HEK293 (cell line): ENCODE data around the gene FAM181A.

ENCODE experiments used
- BCL11B ChIP-seq: fragments of 450-650 bp; formaldehyde crosslinking; IDR thresholded peaks from 2 replicates; pipeline ENCODE4 v1.5.1; 2016; ENCODE audit warnings: low read depth, missing biosample characterization, missing genetic modification characterization
- EGR2 ChIP-seq: fragments of 450-650 bp; formaldehyde crosslinking; IDR thresholded peaks from 2 replicates; pipeline ENCODE4 v1.5.1; 2016; ENCODE audit warnings: low read depth, missing biosample characterization, missing genetic modification characterization
- KLF1 ChIP-seq: fragments of 450-650 bp; formaldehyde crosslinking; IDR thresholded peaks from 2 replicates; pipeline ENCODE4 v1.5.1; 2016; ENCODE audit warnings: missing biosample characterization, missing genetic modification characterization
- KLF16 ChIP-seq: fragments of 450-650 bp; formaldehyde crosslinking; IDR thresholded peaks from 2 replicates; pipeline ENCODE4 v1.5.1; 2017; ENCODE audit warnings: missing biosample characterization, missing genetic modification characterization
- KLF7 ChIP-seq: fragments of 450-650 bp; formaldehyde crosslinking; IDR thresholded peaks from 2 replicates; pipeline ENCODE4 v1.5.1; 2016; ENCODE audit warnings: missing biosample characterization, missing genetic modification characterization, borderline replicate concordance
- KLF9 ChIP-seq: fragments of 450-650 bp; formaldehyde crosslinking; IDR thresholded peaks from 2 replicates; pipeline ENCODE4 v1.5.1; 2016; ENCODE audit warnings: missing biosample characterization, missing genetic modification characterization, low read depth
- MYNN ChIP-seq: fragments of 450-650 bp; formaldehyde crosslinking; IDR thresholded peaks from 2 replicates; pipeline ENCODE4 v1.5.1; 2016; ENCODE audit warnings: missing biosample characterization, missing genetic modification characterization, borderline replicate concordance
- PRDM2 ChIP-seq: fragments of 450-650 bp; formaldehyde crosslinking; IDR thresholded peaks from 2 replicates; pipeline ENCODE4 v1.5.1; 2016; ENCODE audit warnings: missing biosample characterization, missing genetic modification characterization, borderline replicate concordance
- REPIN1 ChIP-seq: fragments of 450-650 bp; formaldehyde crosslinking; IDR thresholded peaks from 2 replicates; pipeline ENCODE4 v1.5.1; 2017; ENCODE audit warnings: missing biosample characterization, missing genetic modification characterization, low read depth
- SCRT1 ChIP-seq: fragments of 450-650 bp; formaldehyde crosslinking; IDR thresholded peaks from 2 replicates; pipeline ENCODE4 v1.5.1; 2016; ENCODE audit warnings: missing biosample characterization, missing genetic modification characterization, borderline replicate concordance
- TCF7L2 ChIP-seq: IDR thresholded peaks from 2 replicates; pipeline ENCODE4 v1.6.1; 2011; ENCODE audit warnings: low read depth, mild to moderate bottlenecking, inconsistent platforms, low read length, moderate library complexity, borderline replicate concordance
- TRIM28 ChIP-seq: IDR thresholded peaks from 2 replicates; pipeline ENCODE4 v1.6.1; 2011; ENCODE audit warnings: low read length, control low read depth, borderline replicate concordance
- ZBTB49 ChIP-seq: fragments of 450-650 bp; formaldehyde crosslinking; IDR thresholded peaks from 2 replicates; pipeline ENCODE4 v1.5.1; 2016; ENCODE audit warnings: missing biosample characterization, missing genetic modification characterization, low read depth
- ZEB2 ChIP-seq: fragments of 450-650 bp; formaldehyde crosslinking; IDR thresholded peaks from 2 replicates; pipeline ENCODE4 v1.5.1; 2016; ENCODE audit warnings: missing biosample characterization, missing genetic modification characterization
- ZNF138 ChIP-seq: fragments of 450-650 bp; formaldehyde crosslinking; IDR thresholded peaks from 2 replicates; pipeline ENCODE4 v1.5.1; 2016; ENCODE audit warnings: missing biosample characterization, missing genetic modification characterization, borderline replicate concordance
- ZNF169 ChIP-seq: fragments of 450-650 bp; formaldehyde crosslinking; IDR thresholded peaks from 2 replicates; pipeline ENCODE4 v1.5.1; 2016; ENCODE audit warnings: missing biosample characterization, missing genetic modification characterization
- ZNF184 ChIP-seq: fragments of 450-650 bp; IDR thresholded peaks from 2 replicates; pipeline ENCODE4 v1.5.1; 2018; ENCODE audit warnings: missing biosample characterization, mild to moderate bottlenecking, missing genetic modification characterization
- ZNF23 ChIP-seq: fragments of 450-650 bp; formaldehyde crosslinking; IDR thresholded peaks from 2 replicates; pipeline ENCODE4 v1.5.1; 2016; ENCODE audit warnings: missing biosample characterization, missing genetic modification characterization, borderline replicate concordance
- ZNF248 ChIP-seq: fragments of 450-650 bp; formaldehyde crosslinking; IDR thresholded peaks from 2 replicates; pipeline ENCODE4 v1.5.1; 2017; ENCODE audit warnings: missing biosample characterization, missing genetic modification characterization
- ZNF324 ChIP-seq: fragments of 450-650 bp; formaldehyde crosslinking; IDR thresholded peaks from 2 replicates; pipeline ENCODE4 v1.5.1; 2016; ENCODE audit warnings: missing biosample characterization, missing genetic modification characterization
- ZNF433 ChIP-seq: fragments of 450-650 bp; formaldehyde crosslinking; IDR thresholded peaks from 2 replicates; pipeline ENCODE4 v1.5.1; 2016; ENCODE audit warnings: missing biosample characterization, missing genetic modification characterization, low read depth
- ZNF48 ChIP-seq: fragments of 450-650 bp; formaldehyde crosslinking; IDR thresholded peaks from 2 replicates; pipeline ENCODE4 v1.5.1; 2016; ENCODE audit warnings: missing biosample characterization, missing genetic modification characterization
- ZNF555 ChIP-seq: fragments of 450-650 bp; formaldehyde crosslinking; conservative IDR thresholded peaks from 2 replicates; pipeline ENCODE4 v1.5.1; 2017; ENCODE audit warnings: missing biosample characterization, mild to moderate bottlenecking, missing genetic modification characterization, inconsistent platforms
- ZNF747 ChIP-seq: fragments of 450-650 bp; formaldehyde crosslinking; IDR thresholded peaks from 2 replicates; pipeline ENCODE4 v1.5.1; 2016; ENCODE audit warnings: missing biosample characterization, missing genetic modification characterization
- ZSCAN5A ChIP-seq: fragments of 450-650 bp; formaldehyde crosslinking; IDR thresholded peaks from 2 replicates; pipeline ENCODE4 v1.5.1; 2016; ENCODE audit warnings: missing biosample characterization, missing genetic modification characterization
- TF ChIP-seq, protein P1 (sequence below): fragments of 450-650 bp; formaldehyde crosslinking; optimal IDR thresholded peaks from 2 replicates; pipeline ENCODE3; 2016; ENCODE audit warnings: missing biosample characterization, mild to moderate bottlenecking, missing genetic modification characterization
- TF ChIP-seq, protein P2 (sequence below): fragments of 450-650 bp; formaldehyde crosslinking; IDR thresholded peaks from 2 replicates; pipeline ENCODE4 v1.5.1; 2016; ENCODE audit warnings: missing biosample characterization, missing genetic modification characterization
- TF ChIP-seq, protein P3 (sequence below): fragments of 450-650 bp; formaldehyde crosslinking; IDR thresholded peaks from 2 replicates; pipeline ENCODE4 v1.5.1; 2016; ENCODE audit warnings: missing biosample characterization, missing genetic modification characterization

Gene FAM181A

DNA sequence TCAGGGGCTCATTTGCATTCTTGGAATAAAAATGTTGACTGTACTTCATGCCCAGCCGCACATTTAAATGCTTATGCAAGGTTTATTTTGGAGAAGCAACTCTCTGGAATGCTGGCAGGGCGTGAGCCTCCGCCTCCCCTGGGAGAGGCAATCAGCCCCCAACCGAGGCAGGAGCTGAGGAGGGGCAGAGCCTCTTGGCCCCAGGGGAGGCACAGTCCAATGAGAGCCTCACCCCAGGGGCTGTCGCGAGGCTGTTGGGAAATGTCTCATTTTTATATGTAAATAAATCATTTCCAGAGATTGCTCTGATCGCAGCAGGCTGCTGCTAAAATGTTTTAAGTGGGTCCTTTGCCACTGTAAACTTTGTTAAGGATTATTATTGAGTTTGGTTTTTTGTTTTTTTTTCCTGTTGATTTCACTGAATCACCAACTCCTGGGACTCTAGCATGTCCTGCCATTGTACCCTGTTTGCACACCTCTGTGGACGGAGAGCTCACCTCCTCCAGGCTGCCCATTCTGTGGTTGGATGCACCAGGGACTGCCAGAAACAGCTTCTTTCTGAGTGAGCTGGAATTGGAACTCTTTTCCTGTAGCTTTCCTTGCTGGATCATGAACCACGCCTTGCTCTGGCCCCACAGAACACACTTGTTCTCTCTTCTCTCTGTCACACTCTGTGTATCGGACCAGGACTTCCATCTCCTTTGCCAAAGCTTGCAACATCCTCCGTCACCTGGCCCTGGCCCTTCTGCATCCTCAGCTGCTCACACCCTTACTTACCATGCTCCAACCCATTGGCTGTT is 46.9 kb upstream of the FAM181A start (continued):
- TF ChIP-seq ZNF48 (tag by site-specific recombination) (no peak), KLF16 (no peak), TCF7L2 (0 out of 2 replicates have a peak, but pooled peaks have one; percentile 21), SCRT1 (tag by site-specific recombination) (no peak), ZNF169 (tag by site-specific recombination) (no peak), EGR2 (tag by site-specific recombination) (no peak), ZNF324 (tag by site-specific recombination) (no peak), KLF7 (tag by site-specific recombination) (no peak), PRDM2 (tag by site-specific recombination) (no peak), BCL11B (tag by site-specific recombination) (no peak), ZNF555 (tag by site-specific recombination) (no peak), ZNF248 (tag by site-specific recombination) (no peak), ZNF23 (tag by site-specific recombination) (no peak), KLF1 (peak; percentile 42; the same call in 1 of the 2 replicates), TRIM28 (no peak; the same call in 1 of the 2 replicates), ZNF433 (tag by site-specific recombination) (no peak), ZNF138 (no peak), REPIN1 (tag by site-specific recombination) (no peak), ZSCAN5A (tag by site-specific recombination) (no peak), MYNN (tag by site-specific recombination) (no peak), ZBTB49 (no peak), ZNF747 (tag by site-specific recombination) (no peak), ZEB2 (tag by site-specific recombination) (peak; percentile 49; the same call in 1 of the 2 replicates), ZNF184 (tag by site-specific recombination) (no peak), KLF9 (tag by site-specific recombination) (no peak)
- TF ChIP-seq, protein P1, sequence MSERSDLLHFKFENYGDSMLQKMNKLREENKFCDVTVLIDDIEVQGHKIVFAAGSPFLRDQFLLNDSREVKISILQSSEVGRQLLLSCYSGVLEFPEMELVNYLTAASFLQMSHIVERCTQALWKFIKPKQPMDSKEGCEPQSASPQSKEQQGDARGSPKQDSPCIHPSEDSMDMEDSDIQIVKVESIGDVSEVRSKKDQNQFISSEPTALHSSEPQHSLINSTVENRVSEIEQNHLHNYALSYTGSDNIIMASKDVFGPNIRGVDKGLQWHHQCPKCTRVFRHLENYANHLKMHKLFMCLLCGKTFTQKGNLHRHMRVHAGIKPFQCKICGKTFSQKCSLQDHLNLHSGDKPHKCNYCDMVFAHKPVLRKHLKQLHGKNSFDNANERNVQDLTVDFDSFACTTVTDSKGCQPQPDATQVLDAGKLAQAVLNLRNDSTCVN = no peak
- TF ChIP-seq, protein P2, sequence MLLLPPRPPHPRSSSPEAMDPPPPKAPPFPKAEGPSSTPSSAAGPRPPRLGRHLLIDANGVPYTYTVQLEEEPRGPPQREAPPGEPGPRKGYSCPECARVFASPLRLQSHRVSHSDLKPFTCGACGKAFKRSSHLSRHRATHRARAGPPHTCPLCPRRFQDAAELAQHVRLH (tag by site-specific recombination) = peak; percentile 79
- TF ChIP-seq, protein P3, sequence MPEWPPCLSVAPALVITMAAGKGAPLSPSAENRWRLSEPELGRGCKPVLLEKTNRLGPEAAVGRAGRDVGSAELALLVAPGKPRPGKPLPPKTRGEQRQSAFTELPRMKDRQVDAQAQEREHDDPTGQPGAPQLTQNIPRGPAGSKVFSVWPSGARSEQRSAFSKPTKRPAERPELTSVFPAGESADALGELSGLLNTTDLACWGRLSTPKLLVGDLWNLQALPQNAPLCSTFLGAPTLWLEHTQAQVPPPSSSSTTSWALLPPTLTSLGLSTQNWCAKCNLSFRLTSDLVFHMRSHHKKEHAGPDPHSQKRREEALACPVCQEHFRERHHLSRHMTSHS (tag by site-specific recombination) = 0 out of 2 replicates have a peak, but pooled peaks have one; percentile 13
